ENCODE data around the gene C1GALT1C1.
"Not testable (repeated sequence)": the region's sequence is repeated elsewhere in the genome, so short reads cannot be mapped to it uniquely, and the experiment has no call there.

Gene C1GALT1C1

GRCh38 chrX:120629667-120630537 is at the start of gene C1GALT1C1:
C1GALT1C1 (minus strand) TSS chrX:120630054; CDS start chrX:120627166, 2,888 bp downstream.
- peak; percentile 84 for DNase-seq (ENCODE audit: low spot score)

GRCh38 chrX:120677004-120677652 is 47.3 kb upstream of the C1GALT1C1 start:
- no peak for DNase-seq (ENCODE audit: low spot score)

- DNase-seq (ENCODE audit: low spot score): no peak
Measured at GRCh38 chrX:120672841-120673530, 43.1 kb upstream of the C1GALT1C1 start.

- DNase-seq (ENCODE audit: low spot score): no peak
Measured at GRCh38 chrX:120672389-120672788, 42.5 kb upstream of the C1GALT1C1 start.

- no peak for DNase-seq (ENCODE audit: low spot score)
Measured at GRCh38 chrX:120671963-120672362, 42.1 kb upstream of the C1GALT1C1 start.

GRCh38 chrX:120668357-120668756 is 38.5 kb upstream of the C1GALT1C1 start:
- no peak for DNase-seq (ENCODE audit: low spot score)

GRCh38 chrX:120664535-120664934 is 34.7 kb upstream of the C1GALT1C1 start:
- not testable (repeated sequence) for DNase-seq (ENCODE audit: low spot score)

- DNase-seq (ENCODE audit: low spot score): peak; percentile 2
Measured at GRCh38 chrX:120664081-120664480, 34.2 kb upstream of the C1GALT1C1 start.

- no peak for DNase-seq (ENCODE audit: low spot score)
Measured at GRCh38 chrX:120662662-120663061, 32.8 kb upstream of the C1GALT1C1 start.

- DNase-seq (ENCODE audit: low spot score): no peak
Measured at GRCh38 chrX:120660637-120661036, 30.8 kb upstream of the C1GALT1C1 start.

GRCh38 chrX:120653000-120653399 is 23.1 kb upstream of the C1GALT1C1 start:
- no peak for DNase-seq (ENCODE audit: low spot score)

- not testable (repeated sequence) for DNase-seq (ENCODE audit: low spot score)
Measured at GRCh38 chrX:120652256-120652655, 22.4 kb upstream of the C1GALT1C1 start.

GRCh38 chrX:120647127-120647526 is 17.3 kb upstream of the C1GALT1C1 start:
- no peak for DNase-seq (ENCODE audit: low spot score)

- no peak for DNase-seq (ENCODE audit: low spot score)
Measured at GRCh38 chrX:120642871-120643270, 13.0 kb upstream of the C1GALT1C1 start.

GRCh38 chrX:120638619-120639018 is 8.8 kb upstream of the C1GALT1C1 start:
- no peak for DNase-seq (ENCODE audit: low spot score)

- no peak for DNase-seq (ENCODE audit: low spot score)
Measured at GRCh38 chrX:120625371-120625770, 4.5 kb downstream of the C1GALT1C1 start.

GRCh38 chrX:120617996-120618630 is 11.7 kb downstream of the C1GALT1C1 start:
- DNase-seq (ENCODE audit: low spot score): peak; percentile 3

GRCh38 chrX:120614816-120615215 is 15.0 kb downstream of the C1GALT1C1 start:
- DNase-seq (ENCODE audit: low spot score): no peak

GRCh38 chrX:120612086-120612485 is 17.8 kb downstream of the C1GALT1C1 start:
- DNase-seq (ENCODE audit: low spot score): no peak

GRCh38 chrX:120604361-120604782 is 25.5 kb downstream of the C1GALT1C1 start:
- peak; percentile 35 for DNase-seq (ENCODE audit: low spot score)

- DNase-seq (ENCODE audit: low spot score): peak; percentile 71
Measured at GRCh38 chrX:120603707-120604360, 26.0 kb downstream of the C1GALT1C1 start, which contains the start of gene MCTS1. MCTS1 (plus strand) TSS chrX:120604101; CDS start chrX:120604237, 136 bp downstream.

Measured in germinal center (tissue), 1 donor.